ENCODE data around the gene TMEM218. TPM values are rescaled to one million over a fixed set of nuclear protein-coding genes. Genes with fewer than 3 reads are reported as not detected.

Gene TMEM218
- total RNA-seq, 1 experiment from 2014 or later: 14.3 TPM

GRCh38 chr11:125138966-125139365 lies 27.5 kb upstream of the TMEM218 start:
- no CpG with 5 or more reads among the region's 8 CpGs for WGBS (ENCODE audit: extremely low coverage, insufficient read length, low lambda C conversion rate)
- no peak overlapping the region for H2BK20ac ChIP-seq (ENCODE audit: low read depth, low read length, poor library complexity, severe bottlenecking)

More at GRCh38 chr11:125138966-125139365, 27.5 kb upstream of the TMEM218 start:
- DNase-seq: no peak
- H3K4ac ChIP-seq (ENCODE audit: low read depth, low read length): no peak overlapping the region
- H4K20me1 ChIP-seq (ENCODE audit: control insufficient read depth, insufficient read depth, insufficient read length): peaks cover 3% of the 10 kb centered on the region
- no peak overlapping the region for H4K8ac ChIP-seq (replicated peaks; ENCODE audit: insufficient read length, low read depth, low read length)
- no peak overlapping the region for H2BK5ac ChIP-seq (ENCODE audit: insufficient read length, low read length)
- Mint-ChIP-seq H3K27me3 (ENCODE audit: low read depth) (peaks cover 82% of the 10 kb centered on the region), H3K36me3 (ENCODE audit: insufficient read depth in 1 of 3, low read depth in 3 of 3) (no peaks in the 10 kb centered on the region), H3K4me1 (peaks cover 48 to 53% of the 10 kb centered on the region in 2 experiments), H3K4me3 (no peak overlapping the region), H3K27ac (no peak overlapping the region), H3K9me3 (0 out of 5 replicates have a peak, but pooled peaks cover 0 to 3% of the 10 kb centered on the region in 2 experiments)
- no peak overlapping the region for H2BK12ac ChIP-seq (ENCODE audit: insufficient read length, low read depth, low read length)
- H2BK120ac ChIP-seq (ENCODE audit: low read depth, low read length, poor library complexity, severe bottlenecking): no peak overlapping the region
- H3K27me3 ChIP-seq (ENCODE audit: insufficient read depth, low read length): peaks cover 26% of the 10 kb centered on the region; the same call in 1 of the 2 replicates
- H2AFZ ChIP-seq (ENCODE audit: low read length): no peak overlapping the region
- H2AK5ac ChIP-seq (ENCODE audit: insufficient read length, low read length): no peak overlapping the region
- H3K23me2 ChIP-seq (ENCODE audit: insufficient read length, low read depth, low read length, poor library complexity, severe bottlenecking): no peaks in the 10 kb centered on the region
- H3K27ac ChIP-seq (ENCODE audit: insufficient read length, low read depth, low read length): no peak overlapping the region
- no peaks in the 10 kb centered on the region for H3K9me3 ChIP-seq (ENCODE audit: control insufficient read depth, low read depth, low read length)
- H3K56ac ChIP-seq (ENCODE audit: insufficient read length, low read depth, low read length): no peak overlapping the region
- H3K18ac ChIP-seq (ENCODE audit: insufficient read length, low read depth, low read length): no peak overlapping the region
- no peak overlapping the region for H3K4me2 ChIP-seq (ENCODE audit: insufficient read depth, insufficient read length, low read length)
- H3K79me2 ChIP-seq (ENCODE audit: insufficient read depth, low read length): no peaks in the 10 kb centered on the region
- no peak overlapping the region for H3T11ph ChIP-seq (ENCODE audit: low read length)
- no peak overlapping the region for H3K23ac ChIP-seq (ENCODE audit: insufficient read length, low read depth, low read length)
- TF ChIP-seq, protein P1, sequence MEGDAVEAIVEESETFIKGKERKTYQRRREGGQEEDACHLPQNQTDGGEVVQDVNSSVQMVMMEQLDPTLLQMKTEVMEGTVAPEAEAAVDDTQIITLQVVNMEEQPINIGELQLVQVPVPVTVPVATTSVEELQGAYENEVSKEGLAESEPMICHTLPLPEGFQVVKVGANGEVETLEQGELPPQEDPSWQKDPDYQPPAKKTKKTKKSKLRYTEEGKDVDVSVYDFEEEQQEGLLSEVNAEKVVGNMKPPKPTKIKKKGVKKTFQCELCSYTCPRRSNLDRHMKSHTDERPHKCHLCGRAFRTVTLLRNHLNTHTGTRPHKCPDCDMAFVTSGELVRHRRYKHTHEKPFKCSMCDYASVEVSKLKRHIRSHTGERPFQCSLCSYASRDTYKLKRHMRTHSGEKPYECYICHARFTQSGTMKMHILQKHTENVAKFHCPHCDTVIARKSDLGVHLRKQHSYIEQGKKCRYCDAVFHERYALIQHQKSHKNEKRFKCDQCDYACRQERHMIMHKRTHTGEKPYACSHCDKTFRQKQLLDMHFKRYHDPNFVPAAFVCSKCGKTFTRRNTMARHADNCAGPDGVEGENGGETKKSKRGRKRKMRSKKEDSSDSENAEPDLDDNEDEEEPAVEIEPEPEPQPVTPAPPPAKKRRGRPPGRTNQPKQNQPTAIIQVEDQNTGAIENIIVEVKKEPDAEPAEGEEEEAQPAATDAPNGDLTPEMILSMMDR (conservative IDR thresholded peaks at IDR 0.05): no peak
- no peak overlapping the region for H4K91ac ChIP-seq (ENCODE audit: insufficient read length, low read depth, low read length)
- H3K9ac ChIP-seq (ENCODE audit: extremely low read depth, insufficient read length, low read length): no peak overlapping the region
- H3K4me1 ChIP-seq (ENCODE audit: insufficient read depth, low read length): peaks cover 15% of the 10 kb centered on the region; the same call in 1 of the 2 replicates
- H2BK15ac ChIP-seq (ENCODE audit: low read depth, low read length): no peak overlapping the region
- H3K79me1 ChIP-seq (ENCODE audit: insufficient read depth, low read depth, low read length, poor library complexity, severe bottlenecking): no peaks in the 10 kb centered on the region
- H3K14ac ChIP-seq (ENCODE audit: insufficient read depth, low read length): no peak overlapping the region
- H4K5ac ChIP-seq (ENCODE audit: insufficient read length, low read depth, low read length): no peak overlapping the region

All from H9 (cell line).